ENCODE measurements around the gene CD28.

Gene CD28

DNA sequence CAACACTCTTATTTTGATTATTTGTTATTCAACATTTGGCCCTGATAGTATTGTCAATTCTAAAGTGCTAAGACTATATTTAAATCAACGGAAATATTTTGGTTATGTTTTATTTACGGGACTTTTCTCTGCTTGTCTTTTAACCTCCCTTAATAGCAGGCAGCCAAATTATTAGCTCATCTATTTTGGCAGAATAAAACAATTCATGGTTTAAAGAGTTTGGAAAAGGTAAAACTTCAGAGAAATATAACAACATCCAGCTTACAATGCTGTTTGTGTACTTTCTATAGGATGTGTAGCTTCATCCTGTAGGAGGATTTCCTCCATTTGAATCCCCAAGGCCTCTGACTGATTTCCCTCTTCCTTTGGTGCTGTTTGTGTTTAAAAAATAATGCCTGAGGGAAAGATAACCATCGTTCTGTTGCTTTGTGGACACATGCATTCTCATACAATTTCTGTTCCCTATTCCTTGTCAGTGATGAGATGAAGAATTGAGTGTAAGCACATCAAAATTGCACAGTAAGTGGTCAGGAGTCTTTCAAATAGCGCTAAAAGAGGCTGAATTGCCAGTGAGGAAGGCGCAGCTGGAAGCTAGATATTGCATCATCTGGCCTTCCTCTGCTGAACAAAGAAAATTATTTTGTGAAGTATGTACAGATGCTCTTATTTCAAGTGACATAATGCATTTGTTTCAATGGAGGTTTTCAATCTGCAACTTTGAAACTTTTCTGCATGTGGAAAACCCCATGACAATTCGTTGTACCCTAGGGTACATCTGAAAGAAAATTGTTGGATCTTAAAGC lies 80.3 kb downstream of the CD28 start:
- DNase-seq = no peak

DNA sequence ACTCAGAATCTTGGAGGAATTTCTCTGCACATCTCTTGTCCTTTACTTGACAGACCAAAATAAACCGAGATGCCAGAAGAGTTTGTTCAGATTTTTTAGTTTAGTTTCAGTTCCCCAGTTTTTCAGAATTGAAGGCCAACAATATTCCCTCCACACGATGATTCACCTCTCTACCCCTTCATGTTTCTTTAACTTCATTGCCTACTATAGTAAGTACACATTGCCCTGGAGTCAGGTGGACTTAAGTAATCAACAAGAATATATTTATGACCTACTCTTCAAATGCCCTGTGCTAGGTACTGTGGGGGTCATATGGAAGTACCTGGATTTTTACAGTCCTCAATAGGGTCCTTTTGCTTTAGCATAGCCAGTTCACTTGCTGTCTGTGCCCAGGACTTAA lies 81.5 kb downstream of the CD28 start:
- no peak for DNase-seq

All from NCI-H1105 (cell line).